Measurements from ENCODE around the gene PYGO2.
"Not testable (repeated sequence)": the region's sequence is repeated elsewhere in the genome, so short reads cannot be mapped to it uniquely, and the experiment has no call there.

Gene PYGO2

DNA sequence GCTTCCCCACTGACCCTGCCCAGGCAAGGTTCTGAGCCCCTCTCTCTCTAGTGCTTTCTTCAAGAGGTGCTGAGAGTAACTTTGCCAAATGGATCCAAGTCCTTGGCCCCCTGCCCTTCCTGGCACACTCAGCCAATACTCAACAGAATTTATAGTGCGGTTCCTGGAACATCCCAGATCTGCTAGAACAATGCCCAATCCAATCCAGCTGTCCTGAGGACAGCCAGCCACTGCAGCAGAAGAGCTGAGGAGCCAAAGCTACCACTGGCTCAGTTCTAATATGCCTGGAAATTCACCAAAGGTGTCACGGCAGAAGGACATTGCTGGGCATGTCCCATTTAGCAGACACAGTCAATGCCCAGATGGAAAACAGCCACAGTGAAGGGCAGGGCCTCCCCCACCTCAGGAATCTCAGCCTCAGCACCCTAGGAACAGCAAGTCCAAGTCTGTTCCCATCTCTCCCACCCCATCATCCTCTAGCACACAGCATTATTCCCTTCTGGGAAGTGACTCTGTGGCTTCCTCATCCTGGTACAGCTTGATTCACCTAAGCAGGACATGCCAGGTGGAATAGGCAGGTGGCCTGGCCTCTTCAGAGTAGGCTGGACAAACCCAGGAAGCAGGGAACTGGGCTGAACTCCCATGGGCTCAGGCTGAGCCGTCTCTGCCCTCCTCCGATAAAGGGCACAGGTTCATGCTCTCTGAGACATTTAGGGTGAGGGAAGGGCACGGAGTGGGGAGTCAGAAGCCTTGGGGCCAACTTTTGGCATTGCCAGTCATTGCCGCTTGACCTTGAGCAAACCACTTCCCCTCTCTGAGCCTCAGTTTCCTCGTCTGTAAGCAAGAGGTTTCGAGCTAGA is 49.7 kb downstream of the PYGO2 start:
- Histone ChIP-seq H3K4me1 (ENCODE audit: insufficient read depth, low read length) (no peaks in the 10 kb centered on the region), H3K9ac (ENCODE audit: low read depth, low read length) (no peak overlapping the region), H3K9me3 (ENCODE audit: control insufficient read depth, insufficient read depth, low read length) (peaks cover 3% of the 10 kb centered on the region), H3K36me3 (ENCODE audit: insufficient read depth, low read length) (no peaks in the 10 kb centered on the region)

GRCh38 chr1:154910851-154911250 is 50.7 kb downstream of the PYGO2 start:
- Histone ChIP-seq H3K9ac (ENCODE audit: low read depth, low read length) (no peak overlapping the region), H3K36me3 (ENCODE audit: insufficient read depth, low read length) (no peaks in the 10 kb centered on the region), H3K9me3 (ENCODE audit: control insufficient read depth, insufficient read depth, low read length) (peaks cover 3% of the 10 kb centered on the region), H3K4me1 (ENCODE audit: insufficient read depth, low read length) (no peaks in the 10 kb centered on the region)

DNA sequence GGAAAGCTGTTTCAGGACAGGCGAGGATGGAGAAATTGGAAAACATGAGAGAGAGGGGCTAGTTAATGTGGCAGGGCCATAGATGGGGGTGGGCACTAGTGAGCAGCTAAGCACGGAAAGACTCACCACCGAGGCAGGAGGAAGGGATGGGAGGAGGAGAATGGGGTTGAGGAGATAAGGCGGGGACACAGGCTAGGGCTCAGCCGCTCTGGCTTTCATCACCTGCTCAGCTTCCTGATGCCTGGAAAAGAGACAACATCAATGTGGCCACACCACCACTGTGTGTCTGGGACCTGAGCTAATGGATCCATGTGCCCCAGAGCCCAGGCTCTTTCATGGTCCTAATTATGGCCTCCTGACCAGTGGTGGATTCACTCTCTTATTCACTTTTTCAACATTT is 52.6 kb downstream of the PYGO2 start:
- H3K36me3 ChIP-seq (ENCODE audit: insufficient read depth, low read length): no peaks in the 10 kb centered on the region
- peaks cover 3% of the 10 kb centered on the region for H3K9me3 ChIP-seq (ENCODE audit: control insufficient read depth, insufficient read depth, low read length)
- no peaks in the 10 kb centered on the region for H3K4me1 ChIP-seq (ENCODE audit: insufficient read depth, low read length)
- H3K9ac ChIP-seq (ENCODE audit: low read depth, low read length): no peak overlapping the region

DNA sequence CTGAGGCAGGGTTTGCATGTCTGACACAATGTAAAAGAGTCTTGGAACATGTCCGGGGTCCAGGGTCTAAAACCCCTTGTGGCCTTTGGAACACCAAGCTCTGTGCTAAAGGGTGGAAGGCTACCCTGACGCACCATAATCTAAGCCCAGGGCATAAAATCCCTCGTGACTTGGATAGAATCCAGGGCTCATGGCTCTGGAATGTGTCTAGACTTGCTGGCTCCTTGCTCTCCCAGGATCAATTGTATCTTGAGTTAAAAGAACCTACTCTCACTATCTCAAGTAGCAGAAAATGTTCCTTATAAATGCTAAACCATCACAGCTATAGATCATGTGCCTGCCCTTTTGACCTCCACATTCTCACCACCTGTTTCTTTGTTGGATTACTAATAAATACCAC is 53.5 kb downstream of the PYGO2 start:
- H3K36me3 ChIP-seq (ENCODE audit: insufficient read depth, low read length); H3K9me3 ChIP-seq (ENCODE audit: control insufficient read depth, insufficient read depth, low read length); H3K9ac ChIP-seq (ENCODE audit: low read depth, low read length); H3K4me1 ChIP-seq (ENCODE audit: insufficient read depth, low read length): not testable (repeated sequence)

All from ES-I3 (cell line).